Coronary artery (tissue), 2 donors: ENCODE results near the gene TMA16.
A peak's percentile ranks its signal among the peaks of the same experiment; 100 is the strongest.

Source experiments
- DNase-seq: peaks from one replicate; pipeline ENCODE4 v3.0.0-alpha.2; 2017; ENCODE audit warnings: low spot score
- H3K27ac ChIP-seq, 2 donors: fragments of 200-600 bp; sonication (generic); one replicate each; pipeline ENCODE4 v1.5.1; 2016 to 2019
- H3K4me3 ChIP-seq: fragments of 200-600 bp; sonication (generic); 2 replicates; pipeline ENCODE4 v1.5.1; 2016; ENCODE audit warnings: mild to moderate bottlenecking, moderate library complexity
- CTCF ChIP-seq: fragments of 200-600 bp; sonication (generic); IDR thresholded peaks from one replicate; pipeline ENCODE4 v1.5.1; 2019; ENCODE audit warnings: antibody characterized with exemption

TMA16 gene

DNA sequence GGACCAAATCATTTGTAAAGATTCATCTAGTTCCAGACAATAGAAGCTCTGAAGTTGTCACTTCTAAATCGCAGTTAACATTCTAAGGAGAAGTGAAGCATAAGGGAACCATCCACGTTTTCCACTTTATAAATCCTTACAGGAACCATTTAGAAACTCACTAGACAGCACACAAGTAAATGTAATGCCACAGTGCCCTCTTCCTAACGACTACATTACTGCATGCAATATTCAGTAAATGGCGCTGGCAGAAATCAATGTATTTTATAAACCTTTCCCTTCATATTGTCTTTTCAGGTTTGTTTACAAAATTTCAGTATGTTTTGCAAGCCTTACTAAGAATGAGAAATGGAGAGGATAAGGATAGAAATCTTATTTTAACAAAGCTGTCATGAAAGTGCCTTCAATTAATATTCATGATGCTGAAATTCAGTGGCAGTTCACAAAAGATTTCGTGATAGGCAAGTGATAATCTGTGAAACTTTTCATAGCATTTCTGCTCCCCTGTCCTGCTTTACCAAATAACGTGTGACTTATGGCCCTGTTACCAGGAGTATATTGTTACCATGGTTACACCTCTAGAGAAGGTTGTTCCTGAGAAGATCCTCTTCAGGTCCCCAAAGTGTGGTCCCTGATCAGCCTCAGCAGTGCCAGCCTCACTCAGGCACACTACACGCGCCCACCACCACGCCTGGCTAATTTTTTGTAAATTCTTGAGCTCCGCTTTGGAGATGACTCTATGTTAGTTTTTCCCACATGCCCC is 54.2 kb downstream of the TMA16 start:
- Histone ChIP-seq H3K4me3 (no peak overlapping the region), H3K27ac (no peak overlapping the region)
- peak; percentile 34 for TF ChIP-seq CTCF
- no peak for DNase-seq

- Histone ChIP-seq H3K4me3 (no peak overlapping the region), H3K27ac (no peak overlapping the region)
- no peak for TF ChIP-seq CTCF
- DNase-seq: no peak
Measured at GRCh38 chr4:163550869-163551267, 56.4 kb downstream of the TMA16 start.

GRCh38 chr4:163553146-163553545 is 58.7 kb downstream of the TMA16 start:
- Histone ChIP-seq H3K27ac (no peak overlapping the region), H3K4me3 (no peak overlapping the region)
- DNase-seq: no peak
- no peak for TF ChIP-seq CTCF

- DNase-seq: no peak
- TF ChIP-seq CTCF: no peak
- Histone ChIP-seq H3K4me3 (no peak overlapping the region), H3K27ac (no peak overlapping the region)
Measured at GRCh38 chr4:163554870-163555465, 60.5 kb downstream of the TMA16 start.

DNA sequence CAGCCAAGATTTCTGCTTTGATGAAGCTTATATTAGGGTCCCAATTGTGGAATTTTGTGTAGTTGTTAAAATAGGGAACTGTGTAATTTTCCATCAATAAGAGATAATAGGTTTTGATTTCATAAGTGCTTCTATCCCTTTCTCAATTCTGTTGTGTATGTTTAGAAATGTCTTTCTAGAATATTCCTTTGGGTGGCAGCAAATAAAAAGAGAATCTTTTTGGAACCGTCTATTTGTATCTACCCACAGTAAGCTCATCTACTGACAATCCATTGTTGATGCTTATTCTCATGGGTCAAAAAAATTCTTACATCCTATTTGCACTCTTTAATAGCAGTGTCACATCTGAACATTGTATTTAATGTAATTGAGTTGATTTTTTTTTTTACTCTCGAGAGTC is 61.7 kb downstream of the TMA16 start:
- no peak for TF ChIP-seq CTCF
- no peak overlapping the region for H3K4me3 ChIP-seq
- H3K27ac ChIP-seq: no peak overlapping the region
- DNase-seq: no peak

- no peak overlapping the region for H3K27ac ChIP-seq
- H3K4me3 ChIP-seq: no peak overlapping the region
- no peak for DNase-seq
- no peak for TF ChIP-seq CTCF
Measured at GRCh38 chr4:163556650-163557391, 62.3 kb downstream of the TMA16 start.
